ENCODE data around the gene NTPCR.

Gene NTPCR

DNA sequence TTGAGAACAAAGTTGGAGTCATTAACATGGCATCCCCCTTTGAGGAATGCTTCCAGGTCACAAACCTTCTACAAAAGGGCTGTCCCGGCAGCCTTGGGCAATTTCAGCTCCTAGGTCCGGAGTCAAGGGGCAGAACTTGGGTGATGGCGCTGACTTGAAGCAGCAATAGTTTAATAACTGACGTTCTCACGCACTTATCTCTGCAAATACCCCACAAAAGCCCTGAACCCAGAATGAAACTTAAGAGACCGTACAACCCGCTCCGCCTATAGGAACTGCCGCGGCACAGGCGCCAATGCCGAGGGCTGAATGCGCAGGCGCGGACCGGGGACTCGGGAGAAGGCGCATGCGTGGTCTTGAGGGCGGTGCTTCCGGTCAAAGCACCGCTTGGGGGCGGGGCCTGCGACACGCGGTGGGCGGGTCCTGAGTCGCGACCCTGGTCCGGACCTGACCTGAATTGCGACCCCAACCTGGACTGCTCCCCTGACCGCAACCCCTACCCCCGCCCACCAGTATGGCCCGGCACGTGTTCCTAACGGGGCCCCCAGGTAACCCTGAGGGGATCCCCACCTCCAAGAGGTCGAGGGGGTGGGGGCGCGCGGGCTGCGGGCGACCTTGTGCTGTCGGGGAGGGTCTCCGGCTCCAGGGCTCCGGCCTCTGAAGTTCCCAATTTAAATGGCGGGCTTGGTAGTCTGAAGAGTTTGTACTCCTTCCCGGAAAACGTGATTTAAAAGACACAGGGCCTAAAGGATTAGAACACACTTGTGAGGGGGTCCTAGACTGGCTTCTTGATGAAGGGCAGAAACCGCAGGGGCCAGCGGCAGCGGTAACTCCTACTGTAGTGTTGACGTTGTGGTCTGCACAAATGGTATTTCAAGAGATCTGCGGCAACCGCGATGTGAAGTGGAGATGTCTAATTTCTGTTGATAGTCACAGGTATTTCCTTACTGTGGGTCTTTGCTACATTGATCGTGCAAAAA lies at the start of gene NTPCR (continued):
- TF ChIP-seq, protein P1, sequence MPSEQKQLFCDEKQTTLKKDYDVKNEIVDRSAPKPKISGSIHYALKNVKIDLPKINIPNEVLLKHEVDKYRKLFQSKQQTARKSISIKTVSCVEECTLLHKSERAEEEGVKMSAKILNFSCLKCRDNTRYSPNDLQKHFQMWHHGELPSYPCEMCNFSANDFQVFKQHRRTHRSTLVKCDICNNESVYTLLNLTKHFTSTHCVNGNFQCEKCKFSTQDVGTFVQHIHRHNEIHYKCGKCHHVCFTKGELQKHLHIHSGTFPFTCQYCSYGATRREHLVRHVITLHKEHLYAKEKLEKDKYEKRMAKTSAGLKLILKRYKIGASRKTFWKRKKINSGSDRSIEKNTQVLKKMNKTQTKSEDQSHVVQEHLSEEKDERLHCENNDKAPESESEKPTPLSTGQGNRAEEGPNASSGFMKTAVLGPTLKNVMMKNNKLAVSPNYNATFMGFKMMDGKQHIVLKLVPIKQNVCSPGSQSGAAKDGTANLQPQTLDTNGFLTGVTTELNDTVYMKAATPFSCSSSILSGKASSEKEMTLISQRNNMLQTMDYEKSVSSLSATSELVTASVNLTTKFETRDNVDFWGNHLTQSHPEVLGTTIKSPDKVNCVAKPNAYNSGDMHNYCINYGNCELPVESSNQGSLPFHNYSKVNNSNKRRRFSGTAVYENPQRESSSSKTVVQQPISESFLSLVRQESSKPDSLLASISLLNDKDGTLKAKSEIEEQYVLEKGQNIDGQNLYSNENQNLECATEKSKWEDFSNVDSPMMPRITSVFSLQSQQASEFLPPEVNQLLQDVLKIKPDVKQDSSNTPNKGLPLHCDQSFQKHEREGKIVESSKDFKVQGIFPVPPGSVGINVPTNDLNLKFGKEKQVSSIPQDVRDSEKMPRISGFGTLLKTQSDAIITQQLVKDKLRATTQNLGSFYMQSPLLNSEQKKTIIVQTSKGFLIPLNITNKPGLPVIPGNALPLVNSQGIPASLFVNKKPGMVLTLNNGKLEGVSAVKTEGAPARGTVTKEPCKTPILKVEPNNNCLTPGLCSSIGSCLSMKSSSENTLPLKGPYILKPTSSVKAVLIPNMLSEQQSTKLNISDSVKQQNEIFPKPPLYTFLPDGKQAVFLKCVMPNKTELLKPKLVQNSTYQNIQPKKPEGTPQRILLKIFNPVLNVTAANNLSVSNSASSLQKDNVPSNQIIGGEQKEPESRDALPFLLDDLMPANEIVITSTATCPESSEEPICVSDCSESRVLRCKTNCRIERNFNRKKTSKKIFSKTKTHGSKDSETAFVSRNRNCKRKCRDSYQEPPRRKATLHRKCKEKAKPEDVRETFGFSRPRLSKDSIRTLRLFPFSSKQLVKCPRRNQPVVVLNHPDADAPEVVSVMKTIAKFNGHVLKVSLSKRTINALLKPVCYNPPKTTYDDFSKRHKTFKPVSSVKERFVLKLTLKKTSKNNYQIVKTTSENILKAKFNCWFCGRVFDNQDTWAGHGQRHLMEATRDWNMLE (tag by site-specific recombination; conservative IDR thresholded peaks at IDR 0.05; ENCODE audit: low read depth), result peak; percentile 97
- TF ChIP-seq ZNF138 (tag by site-specific recombination; IDR thresholded peaks at IDR 0.05; ENCODE audit: borderline replicate concordance) (no peak), ZNF747 (tag by site-specific recombination; IDR thresholded peaks at IDR 0.05) (no peak), ZNF585B (tag by site-specific recombination; IDR thresholded peaks at IDR 0.05) (no peak), ZNF175 (tag by site-specific recombination; IDR thresholded peaks at IDR 0.05) (no peak), TCF7L2 (IDR thresholded peaks at IDR 0.05; ENCODE audit: borderline replicate concordance, low read depth, low read length) (no peak), YY1 (tag by site-specific recombination; IDR thresholded peaks at IDR 0.05) (peak; percentile 79), ZNF473 (tag by site-specific recombination; IDR thresholded peaks at IDR 0.05) (no peak), ZBTB44 (tag by site-specific recombination; IDR thresholded peaks at IDR 0.05) (no peak; the same call in 1 of the 2 replicates), ZNF155 (tag by site-specific recombination; IDR thresholded peaks at IDR 0.05) (no peak), ZNF221 (tag by site-specific recombination; IDR thresholded peaks at IDR 0.05; ENCODE audit: borderline replicate concordance) (no peak), ZNF610 (tag by site-specific recombination; IDR thresholded peaks at IDR 0.05; ENCODE audit: borderline replicate concordance) (no peak), ZNF843 (tag by site-specific recombination; IDR thresholded peaks at IDR 0.05) (no peak), RBAK (tag by site-specific recombination; IDR thresholded peaks at IDR 0.05) (no peak), ZNF398 (tag by site-specific recombination; IDR thresholded peaks at IDR 0.05) (no peak), ZNF701 (tag by site-specific recombination; IDR thresholded peaks at IDR 0.05) (no peak), KLF16 (tag by site-specific recombination; IDR thresholded peaks at IDR 0.05) (peak; percentile 92), ZFP3 (tag by site-specific recombination; IDR thresholded peaks at IDR 0.05; ENCODE audit: low read depth) (no peak), ZXDB (tag by site-specific recombination; IDR thresholded peaks at IDR 0.05) (peak; percentile 45), ZNF366 (tag by site-specific recombination; conservative IDR thresholded peaks at IDR 0.05) (no peak), ZNF24 (tag by site-specific recombination; IDR thresholded peaks at IDR 0.05) (no peak), BCL11A (tag by site-specific recombination; IDR thresholded peaks at IDR 0.05; ENCODE audit: low read depth) (peak; percentile 95), ZNF324 (tag by site-specific recombination; IDR thresholded peaks at IDR 0.05) (0 out of 2 replicates have a peak, but pooled peaks have one; percentile 19), TRIM28 (IDR thresholded peaks at IDR 0.05; ENCODE audit: borderline replicate concordance, low read length) (no peak), ZNF501 (tag by site-specific recombination; IDR thresholded peaks at IDR 0.05) (peak; percentile 80), FEZF1 (tag by site-specific recombination; IDR thresholded peaks at IDR 0.05) (no peak), SCRT2 (tag by site-specific recombination; IDR thresholded peaks at IDR 0.05) (no peak)
- TF ChIP-seq, protein P2, sequence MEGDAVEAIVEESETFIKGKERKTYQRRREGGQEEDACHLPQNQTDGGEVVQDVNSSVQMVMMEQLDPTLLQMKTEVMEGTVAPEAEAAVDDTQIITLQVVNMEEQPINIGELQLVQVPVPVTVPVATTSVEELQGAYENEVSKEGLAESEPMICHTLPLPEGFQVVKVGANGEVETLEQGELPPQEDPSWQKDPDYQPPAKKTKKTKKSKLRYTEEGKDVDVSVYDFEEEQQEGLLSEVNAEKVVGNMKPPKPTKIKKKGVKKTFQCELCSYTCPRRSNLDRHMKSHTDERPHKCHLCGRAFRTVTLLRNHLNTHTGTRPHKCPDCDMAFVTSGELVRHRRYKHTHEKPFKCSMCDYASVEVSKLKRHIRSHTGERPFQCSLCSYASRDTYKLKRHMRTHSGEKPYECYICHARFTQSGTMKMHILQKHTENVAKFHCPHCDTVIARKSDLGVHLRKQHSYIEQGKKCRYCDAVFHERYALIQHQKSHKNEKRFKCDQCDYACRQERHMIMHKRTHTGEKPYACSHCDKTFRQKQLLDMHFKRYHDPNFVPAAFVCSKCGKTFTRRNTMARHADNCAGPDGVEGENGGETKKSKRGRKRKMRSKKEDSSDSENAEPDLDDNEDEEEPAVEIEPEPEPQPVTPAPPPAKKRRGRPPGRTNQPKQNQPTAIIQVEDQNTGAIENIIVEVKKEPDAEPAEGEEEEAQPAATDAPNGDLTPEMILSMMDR (tag by site-specific recombination; IDR thresholded peaks at IDR 0.05), result peak; percentile 32; the same call in 1 of the 2 replicates
- TF ChIP-seq, protein P3, sequence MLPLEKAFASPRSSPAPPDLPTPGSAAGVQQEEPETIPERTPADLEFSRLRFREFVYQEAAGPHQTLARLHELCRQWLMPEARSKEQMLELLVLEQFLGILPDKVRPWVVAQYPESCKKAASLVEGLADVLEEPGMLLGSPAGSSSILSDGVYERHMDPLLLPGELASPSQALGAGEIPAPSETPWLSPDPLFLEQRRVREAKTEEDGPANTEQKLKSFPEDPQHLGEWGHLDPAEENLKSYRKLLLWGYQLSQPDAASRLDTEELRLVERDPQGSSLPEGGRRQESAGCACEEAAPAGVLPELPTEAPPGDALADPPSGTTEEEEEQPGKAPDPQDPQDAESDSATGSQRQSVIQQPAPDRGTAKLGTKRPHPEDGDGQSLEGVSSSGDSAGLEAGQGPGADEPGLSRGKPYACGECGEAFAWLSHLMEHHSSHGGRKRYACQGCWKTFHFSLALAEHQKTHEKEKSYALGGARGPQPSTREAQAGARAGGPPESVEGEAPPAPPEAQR (tag by site-specific recombination; IDR thresholded peaks at IDR 0.05), result no peak

Measured in HEK293 (cell line).